Mucosa of stomach (tissue), 1 donor: ENCODE measurements around the gene SLC39A11.
"Not testable (repeated sequence)": the region's sequence is repeated elsewhere in the genome, so short reads cannot be mapped to it uniquely, and the experiment has no call there.

Source experiments
- H3K27me3 ChIP-seq: one replicate; pipeline ENCODE4 v1.7.0; 2013; ENCODE audit warnings: mild to moderate bottlenecking, low read length; ENCODE audit not compliant: control insufficient read depth, insufficient read depth
- H3K36me3 ChIP-seq: one replicate; pipeline ENCODE4 v1.7.0; 2013; ENCODE audit warnings: low read length; ENCODE audit not compliant: control insufficient read depth, insufficient read depth
- H3K4me1 ChIP-seq: one replicate; pipeline ENCODE4 v1.7.0; 2013; ENCODE audit warnings: mild to moderate bottlenecking, low read length; ENCODE audit not compliant: control insufficient read depth, insufficient read depth
- H3K4me3 ChIP-seq: one replicate; pipeline ENCODE4 v1.7.0; 2013; ENCODE audit warnings: low read length
- H3K9ac ChIP-seq: one replicate; pipeline ENCODE4 v1.7.0; 2013; ENCODE audit warnings: mild to moderate bottlenecking, low read length, moderate library complexity
- H3K9me3 ChIP-seq: one replicate; pipeline ENCODE4 v1.7.0; 2013; ENCODE audit warnings: mild to moderate bottlenecking, low read length, moderate library complexity; ENCODE audit not compliant: control insufficient read depth
- donor health status: Pancreatic carcinoma.

The SLC39A11 gene

GRCh38 chr17:72639711-72640110 is 452.8 kb downstream of the SLC39A11 start:
- no peak overlapping the region for H3K4me3 ChIP-seq
- no peaks in the 10 kb centered on the region for H3K9me3 ChIP-seq
- no peaks in the 10 kb centered on the region for H3K36me3 ChIP-seq
- H3K27me3 ChIP-seq: no peaks in the 10 kb centered on the region
- peak overlapping the region; percentile 63 for H3K9ac ChIP-seq
- H3K4me1 ChIP-seq: peaks cover 36% of the 10 kb centered on the region

- H3K9ac ChIP-seq, H3K9me3 ChIP-seq, H3K4me3 ChIP-seq, H3K27me3 ChIP-seq, H3K36me3 ChIP-seq: not testable (repeated sequence)
- H3K4me1 ChIP-seq: peaks cover 43% of the 10 kb centered on the region
Measured at GRCh38 chr17:72638932-72639331, 453.6 kb downstream of the SLC39A11 start.

- Histone ChIP-seq H3K9me3 (no peaks in the 10 kb centered on the region), H3K9ac (no peak overlapping the region), H3K27me3 (no peaks in the 10 kb centered on the region), H3K4me3 (no peak overlapping the region), H3K4me1 (peaks cover 56% of the 10 kb centered on the region), H3K36me3 (no peaks in the 10 kb centered on the region)
Measured at GRCh38 chr17:72635034-72635635, 457.4 kb downstream of the SLC39A11 start.

GRCh38 chr17:72634621-72635020 is 457.9 kb downstream of the SLC39A11 start:
- no peaks in the 10 kb centered on the region for H3K9me3 ChIP-seq
- peaks cover 51% of the 10 kb centered on the region for H3K4me1 ChIP-seq
- no peak overlapping the region for H3K4me3 ChIP-seq
- H3K9ac ChIP-seq: no peak overlapping the region
- no peaks in the 10 kb centered on the region for H3K36me3 ChIP-seq
- no peaks in the 10 kb centered on the region for H3K27me3 ChIP-seq

GRCh38 chr17:72631949-72632684 is 460.4 kb downstream of the SLC39A11 start:
- Histone ChIP-seq H3K27me3 (no peaks in the 10 kb centered on the region), H3K9me3 (no peaks in the 10 kb centered on the region), H3K36me3 (no peaks in the 10 kb centered on the region), H3K4me1 (peaks cover 44% of the 10 kb centered on the region), H3K4me3 (no peak overlapping the region), H3K9ac (no peak overlapping the region)

GRCh38 chr17:72631568-72631948 is 460.9 kb downstream of the SLC39A11 start:
- no peak overlapping the region for H3K4me3 ChIP-seq
- no peaks in the 10 kb centered on the region for H3K9me3 ChIP-seq
- H3K4me1 ChIP-seq: peaks cover 50% of the 10 kb centered on the region
- H3K36me3 ChIP-seq: no peaks in the 10 kb centered on the region
- no peaks in the 10 kb centered on the region for H3K27me3 ChIP-seq
- no peak overlapping the region for H3K9ac ChIP-seq

- Histone ChIP-seq H3K4me3 (no peak overlapping the region), H3K27me3 (no peaks in the 10 kb centered on the region), H3K9me3 (no peaks in the 10 kb centered on the region), H3K36me3 (no peaks in the 10 kb centered on the region), H3K4me1 (peaks cover 29% of the 10 kb centered on the region), H3K9ac (no peak overlapping the region)
Measured at GRCh38 chr17:72624652-72625051, 467.8 kb downstream of the SLC39A11 start.

GRCh38 chr17:72624226-72624625 is 468.3 kb downstream of the SLC39A11 start:
- H3K36me3 ChIP-seq: no peaks in the 10 kb centered on the region
- no peak overlapping the region for H3K9ac ChIP-seq
- no peaks in the 10 kb centered on the region for H3K27me3 ChIP-seq
- peaks cover 34% of the 10 kb centered on the region for H3K4me1 ChIP-seq
- no peak overlapping the region for H3K4me3 ChIP-seq
- H3K9me3 ChIP-seq: no peaks in the 10 kb centered on the region

GRCh38 chr17:72622661-72623433 is 469.6 kb downstream of the SLC39A11 start:
- Histone ChIP-seq H3K4me3 (no peak overlapping the region), H3K9me3 (no peaks in the 10 kb centered on the region), H3K9ac (no peak overlapping the region), H3K27me3 (no peaks in the 10 kb centered on the region), H3K4me1 (peaks cover 46% of the 10 kb centered on the region), H3K36me3 (no peaks in the 10 kb centered on the region)

- Histone ChIP-seq H3K27me3 (no peaks in the 10 kb centered on the region), H3K9me3 (no peaks in the 10 kb centered on the region), H3K4me3 (no peak overlapping the region), H3K36me3 (no peaks in the 10 kb centered on the region), H3K4me1 (peaks cover 52% of the 10 kb centered on the region), H3K9ac (no peak overlapping the region)
Measured at GRCh38 chr17:72619976-72620650, 472.4 kb downstream of the SLC39A11 start.

GRCh38 chr17:72618001-72618509 is 474.4 kb downstream of the SLC39A11 start:
- Histone ChIP-seq H3K4me1 (peaks cover 69% of the 10 kb centered on the region), H3K4me3 (no peak overlapping the region), H3K9ac (peak overlapping the region; percentile 6), H3K27me3 (no peaks in the 10 kb centered on the region), H3K9me3 (no peaks in the 10 kb centered on the region), H3K36me3 (no peaks in the 10 kb centered on the region)
